ENCODE results near the gene RNF5. TPM values are rescaled to one million over a fixed set of nuclear protein-coding genes. Genes with fewer than 3 reads are reported as not detected.

RNF5 gene
- total and polyA plus RNA-seq, 2 donors (not counting 1 experiment from before 2014, with no cell fraction given): 25.5 to 40.7 TPM

Small RNA genes within 50 kb of the gene (small RNA-seq; reads per million reads assigned to genes)
- gene AL662884.1 (ENCODE audit: insufficient read length, low read depth, low replicate concordance): not detected
- gene MIR6833 (ENCODE audit: insufficient read length, low read depth, low replicate concordance): not detected

Other genes starting within 250 kb of the RNF5 start
- gene CFB, start 232.3 kb upstream of the RNF5 start, total RNA-seq: not detected in 2 replicates
- gene CFB, start 232.3 kb upstream of the RNF5 start, polyA plus RNA-seq: 0.09 TPM in 1 of 2 replicates, not detected in the other
- gene NELFE, start 219.4 kb upstream of the RNF5 start, total RNA-seq: 48.6 and 53.7 TPM in 2 replicates
- 39.0 and 40.0 TPM in 2 replicates for gene NELFE, start 219.4 kb upstream of the RNF5 start, polyA plus RNA-seq
- 119 and 122 TPM in 2 replicates for gene SKIC2, start 219.2 kb upstream of the RNF5 start, total RNA-seq
- 93.1 and 114 TPM in 2 replicates for gene SKIC2, start 219.2 kb upstream of the RNF5 start, polyA plus RNA-seq
- gene DXO, start 206.3 kb upstream of the RNF5 start, total RNA-seq: 33.9 and 36.1 TPM in 2 replicates
- 139 and 150 TPM in 2 replicates for gene DXO, start 206.3 kb upstream of the RNF5 start, polyA plus RNA-seq
- 10.5 and 11.1 TPM in 2 replicates for gene C4A, start 196.3 kb upstream of the RNF5 start, total RNA-seq
- gene C4A, start 196.3 kb upstream of the RNF5 start, polyA plus RNA-seq: 9.0 and 9.9 TPM in 2 replicates
- gene C4B, start 163.6 kb upstream of the RNF5 start, total RNA-seq: 3.8 and 7.4 TPM in 2 replicates
- 4.7 and 9.0 TPM in 2 replicates for gene C4B, start 163.6 kb upstream of the RNF5 start, polyA plus RNA-seq
- gene CYP21A2, start 140.0 kb upstream of the RNF5 start, total RNA-seq: 0.51 TPM in 1 of 2 replicates, not detected in the other
- gene CYP21A2, start 140.0 kb upstream of the RNF5 start, polyA plus RNA-seq: 0.17 TPM in 1 of 2 replicates, not detected in the other
- gene TNXB, start 69.1 kb upstream of the RNF5 start, total RNA-seq: 19.0 and 22.7 TPM in 2 replicates
- gene TNXB, start 69.1 kb upstream of the RNF5 start, polyA plus RNA-seq: 1.4 and 4.0 TPM in 2 replicates
- 201 and 206 TPM in 2 replicates for gene ATF6B, start 50.2 kb upstream of the RNF5 start, total RNA-seq
- 137 and 180 TPM in 2 replicates for gene ATF6B, start 50.2 kb upstream of the RNF5 start, polyA plus RNA-seq
- 4.6 and 4.7 TPM in 2 replicates for gene FKBPL, start 48.1 kb upstream of the RNF5 start, total RNA-seq
- 3.1 and 4.1 TPM in 2 replicates for gene FKBPL, start 48.1 kb upstream of the RNF5 start, polyA plus RNA-seq
- gene PRRT1, start 26.5 kb upstream of the RNF5 start, total RNA-seq: not detected in 2 replicates
- 0.19 TPM in 1 of 2 replicates, not detected in the other for gene PRRT1, start 26.5 kb upstream of the RNF5 start, polyA plus RNA-seq
- gene PPT2, start 24.3 kb upstream of the RNF5 start, total RNA-seq: 2.7 and 4.2 TPM in 2 replicates
- gene PPT2, start 24.3 kb upstream of the RNF5 start, polyA plus RNA-seq: 1.2 and 1.6 TPM in 2 replicates
- 3.9 and 4.5 TPM in 2 replicates for gene EGFL8, start 13.8 kb upstream of the RNF5 start, total RNA-seq
- 0.91 and 2.7 TPM in 2 replicates for gene EGFL8, start 13.8 kb upstream of the RNF5 start, polyA plus RNA-seq
- 27.4 and 29.8 TPM in 2 replicates for gene AGPAT1, start 2.3 kb upstream of the RNF5 start, total RNA-seq
- 27.2 and 37.1 TPM in 2 replicates for gene AGPAT1, start 2.3 kb upstream of the RNF5 start, polyA plus RNA-seq
- gene AGER, start 5.8 kb downstream of the RNF5 start, total RNA-seq: 36.4 and 38.8 TPM in 2 replicates
- 29.9 and 31.6 TPM in 2 replicates for gene AGER, start 5.8 kb downstream of the RNF5 start, polyA plus RNA-seq
- 180 and 188 TPM in 2 replicates for gene PBX2, start 11.8 kb downstream of the RNF5 start, total RNA-seq
- gene PBX2, start 11.8 kb downstream of the RNF5 start, polyA plus RNA-seq: 128 TPM in 2 replicates
- gene GPSM3, start 14.2 kb downstream of the RNF5 start, total RNA-seq: 184 and 194 TPM in 2 replicates
- 254 and 299 TPM in 2 replicates for gene GPSM3, start 14.2 kb downstream of the RNF5 start, polyA plus RNA-seq
- gene NOTCH4, start 45.7 kb downstream of the RNF5 start, total RNA-seq: 10.2 and 10.3 TPM in 2 replicates
- 6.3 and 11.5 TPM in 2 replicates for gene NOTCH4, start 45.7 kb downstream of the RNF5 start, polyA plus RNA-seq
- gene TSBP1, start 193.5 kb downstream of the RNF5 start, total RNA-seq: not detected in 2 replicates
- not detected in 2 replicates for gene TSBP1, start 193.5 kb downstream of the RNF5 start, polyA plus RNA-seq
- gene BTNL2, start 228.8 kb downstream of the RNF5 start, total RNA-seq: not detected in 2 replicates
- not detected in 2 replicates for gene BTNL2, start 228.8 kb downstream of the RNF5 start, polyA plus RNA-seq

Data from B cell (primary cell).